Epithelial cell of proximal tubule (primary cell): ENCODE data around the gene ANKRD55. TPM values are rescaled to one million over a fixed set of nuclear protein-coding genes. Genes with fewer than 3 reads are reported as not detected.
"Not testable (repeated sequence)": the region's sequence is repeated elsewhere in the genome, so short reads cannot be mapped to it uniquely, and the experiment has no call there.

Source experiments
- DNase-seq: peaks from one replicate; pipeline ENCODE4 v3.0.0-alpha.2; 2011; ENCODE audit warnings: low read depth
- H3K4me3 ChIP-seq: 2 replicates; pipeline ENCODE4 v1.5.1; 2011; ENCODE audit warnings: low read depth, mild to moderate bottlenecking, low read length
- CTCF ChIP-seq: conservative IDR thresholded peaks from 2 replicates; pipeline ENCODE4 v1.5.1; 2012; ENCODE audit warnings: low read depth, mild to moderate bottlenecking, low read length
- total RNA-seq: library from RNA; depleted of rRNA; stranded (reverse); fragments of >200 nt; gene quantifications from 2 replicates; pipeline ENCODE4 v1.2.3, GENCODE V29; 2015

Gene ANKRD55
- total RNA-seq, 1 donor from 2014 or later, result not detected

- no peak for DNase-seq
- no peak overlapping the region for H3K4me3 ChIP-seq
These were observed 26.8 kb downstream of the ANKRD55 start for GRCh38 chr5:56206126-56206910.

GRCh38 chr5:56203936-56204335 is 29.2 kb downstream of the ANKRD55 start:
- H3K4me3 ChIP-seq, DNase-seq: not testable (repeated sequence)

More at GRCh38 chr5:56206126-56206910, 26.8 kb downstream of the ANKRD55 start:
- no peak for TF ChIP-seq CTCF

- TF ChIP-seq CTCF, result no peak
- no peak for DNase-seq
- no peak overlapping the region for H3K4me3 ChIP-seq
These were observed 30.6 kb downstream of the ANKRD55 start for GRCh38 chr5:56202483-56202882.

GRCh38 chr5:56201762-56202261 is 31.3 kb downstream of the ANKRD55 start:
- not testable (repeated sequence) for H3K4me3 ChIP-seq, DNase-seq

GRCh38 chr5:56200971-56201666 is 32.0 kb downstream of the ANKRD55 start:
- peak; percentile 90 for TF ChIP-seq CTCF
- peak; percentile 55 for DNase-seq
- H3K4me3 ChIP-seq, result no peak overlapping the region

GRCh38 chr5:56195016-56195415 is 38.1 kb downstream of the ANKRD55 start:
- H3K4me3 ChIP-seq, result no peak overlapping the region
- TF ChIP-seq CTCF, result no peak
- no peak for DNase-seq

- TF ChIP-seq CTCF, result no peak
- H3K4me3 ChIP-seq, result no peak overlapping the region
- no peak for DNase-seq
These were observed 40.9 kb downstream of the ANKRD55 start for GRCh38 chr5:56192246-56192645.

- TF ChIP-seq CTCF, result no peak
These were observed 41.5 kb downstream of the ANKRD55 start for GRCh38 chr5:56191656-56192055.

More at GRCh38 chr5:56191656-56192055, 41.5 kb downstream of the ANKRD55 start:
- no peak overlapping the region for H3K4me3 ChIP-seq
- DNase-seq, result no peak
